ENCODE data around the gene MRPS22.

GRCh38 chr3:139332092-139332491, 11.7 kb upstream of the MRPS22 start:
- TF ChIP-seq POLR2A (IDR thresholded peaks at IDR 0.05) (no peak), CTCF (IDR thresholded peaks at IDR 0.05) (no peak)

All from stomach (tissue), 4 donors.